NK-92 treated with Interleukin-12 subunit alpha and Interleukin-12 subunit beta, amount 100 ng/mL, for 24 hours (cell line): ENCODE measurements around the gene ZNF423.

ENCODE experiments used
- DNase-seq: peaks from one replicate; lab custom pipeline; 2025; lab: John Stamatoyannopoulos, UW

The ZNF423 gene

DNA sequence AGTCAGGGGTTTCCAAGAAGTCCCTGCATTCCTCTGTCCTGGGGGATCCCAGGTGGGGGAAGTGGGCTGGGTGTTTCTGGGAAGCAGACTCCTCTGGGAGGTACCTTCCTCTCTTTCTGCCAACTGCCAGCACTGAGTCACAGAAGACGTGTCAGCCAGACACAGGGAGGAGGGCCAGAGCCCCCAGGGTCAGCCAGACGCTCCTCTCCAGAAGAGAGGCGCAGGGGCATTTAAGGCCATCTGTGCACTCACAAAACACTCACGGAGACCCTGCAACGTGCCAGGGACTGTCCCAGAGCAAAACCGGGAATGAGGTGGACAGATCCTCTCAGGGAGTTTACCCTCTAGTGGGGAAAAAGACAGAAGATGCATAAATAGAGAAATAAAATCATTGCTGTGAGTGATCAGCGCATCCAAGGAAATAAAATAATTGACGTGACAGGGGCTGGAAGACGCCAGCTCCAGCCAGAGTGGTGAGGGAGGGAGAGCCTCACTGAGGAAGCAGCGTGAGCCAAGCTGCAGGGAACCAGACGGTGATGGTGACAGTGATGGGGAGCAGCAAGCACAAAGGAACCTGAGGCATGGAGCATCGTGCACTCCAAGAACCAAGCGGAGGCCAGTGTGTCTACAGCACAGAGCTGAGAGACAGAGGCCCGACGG, 105.4 kb downstream of the ZNF423 start:
- no peak for DNase-seq

DNA sequence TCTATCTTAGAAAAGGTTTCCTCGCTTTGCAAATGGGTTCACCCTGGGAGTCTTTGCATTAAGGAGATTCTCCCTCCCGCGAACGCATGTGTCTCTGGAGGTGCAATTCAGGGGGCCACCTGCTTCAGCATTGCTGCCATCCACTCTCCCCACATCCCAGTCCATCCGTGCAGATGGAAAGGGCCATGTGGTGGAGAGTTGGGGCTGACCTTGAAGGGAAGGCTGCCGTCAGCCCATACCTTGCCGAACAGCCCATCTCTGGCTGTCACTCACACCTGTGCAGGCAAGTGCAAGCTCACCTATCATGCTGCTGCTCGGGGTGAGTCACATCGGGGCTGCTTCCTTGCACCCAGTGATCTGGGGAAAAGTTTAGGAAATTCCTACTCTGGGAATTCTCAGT, 106.1 kb downstream of the ZNF423 start:
- DNase-seq, result no peak

DNA sequence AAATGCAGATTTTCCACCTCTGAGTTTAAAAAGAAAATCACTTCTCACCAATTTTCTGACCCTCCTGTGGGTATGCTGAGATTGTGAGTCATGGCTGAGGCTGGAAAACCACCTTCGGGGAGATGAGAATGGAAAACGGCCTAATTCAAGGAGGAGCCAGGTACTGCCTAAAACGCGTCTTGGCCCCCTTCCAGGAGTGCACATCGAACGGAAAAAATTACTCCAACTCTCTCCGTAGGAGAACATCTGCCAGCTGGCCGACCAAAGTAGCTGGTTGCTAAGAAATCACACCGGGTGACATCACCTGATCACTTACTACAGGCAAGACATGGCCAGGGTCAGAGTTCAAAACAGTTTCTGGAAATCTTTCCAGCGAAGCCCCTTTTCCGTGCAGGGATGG, 107.6 kb downstream of the ZNF423 start:
- DNase-seq, result no peak

DNA sequence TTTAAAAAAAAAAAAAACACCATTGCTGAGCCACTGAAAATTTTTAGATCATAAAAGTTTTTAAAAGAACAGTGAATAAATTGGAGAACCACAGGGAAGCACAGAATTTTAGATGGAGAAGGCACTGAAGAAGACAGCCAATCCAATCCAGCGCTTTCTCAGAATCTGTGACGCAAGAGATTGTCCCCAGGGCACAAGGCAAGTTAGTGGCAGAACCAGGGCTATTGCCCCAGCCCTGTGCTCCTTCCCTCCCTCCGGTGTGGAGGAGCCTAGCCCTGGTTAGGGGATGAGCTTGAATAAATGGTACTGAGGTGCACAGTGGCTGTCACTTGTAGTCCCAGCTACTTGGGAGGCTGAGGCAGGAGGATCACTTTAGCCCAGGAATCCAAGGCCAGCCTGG, 108.3 kb downstream of the ZNF423 start:
- no peak for DNase-seq

DNA sequence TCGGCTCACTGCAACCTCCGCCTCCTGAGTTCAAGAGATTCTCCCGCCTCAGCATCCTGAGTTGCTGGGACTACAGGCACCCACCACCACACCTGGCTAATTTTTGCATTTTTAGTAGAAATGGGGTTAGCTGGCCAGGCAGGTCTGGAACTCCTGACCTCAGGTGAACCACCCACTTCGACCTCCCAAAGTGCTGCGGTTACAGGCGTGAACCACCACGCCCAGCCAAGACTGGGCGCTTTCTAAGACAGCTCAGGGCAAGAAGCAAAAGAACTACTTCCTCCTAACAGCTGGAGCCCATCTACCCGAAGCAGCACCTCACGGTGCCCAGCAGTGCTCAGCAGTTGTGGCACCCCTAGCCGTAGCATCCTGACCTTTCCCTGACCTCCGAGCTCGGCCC, 109.4 kb downstream of the ZNF423 start:
- DNase-seq, result no peak

DNA sequence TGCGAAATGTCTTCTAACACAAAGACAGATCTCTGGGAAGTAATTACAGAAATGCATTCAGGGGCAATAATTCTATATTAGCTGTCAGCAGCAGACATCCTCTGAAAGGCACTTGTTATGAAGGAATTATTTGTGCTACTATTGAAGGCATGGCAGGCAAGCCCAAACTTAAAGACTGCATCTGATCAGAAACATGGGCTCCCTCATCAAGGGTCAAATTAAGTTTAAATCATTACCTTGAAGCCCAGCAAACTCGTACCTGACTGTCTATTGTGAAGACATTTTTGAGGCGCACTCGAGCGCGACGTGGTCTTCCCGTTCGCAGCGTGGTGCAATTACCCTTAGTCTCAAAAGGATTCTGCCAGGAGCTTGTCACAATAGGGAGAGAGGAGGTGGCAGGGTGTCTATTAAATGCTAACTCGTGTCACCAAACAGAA, 110.6 kb downstream of the ZNF423 start:
- DNase-seq, result no peak

DNA sequence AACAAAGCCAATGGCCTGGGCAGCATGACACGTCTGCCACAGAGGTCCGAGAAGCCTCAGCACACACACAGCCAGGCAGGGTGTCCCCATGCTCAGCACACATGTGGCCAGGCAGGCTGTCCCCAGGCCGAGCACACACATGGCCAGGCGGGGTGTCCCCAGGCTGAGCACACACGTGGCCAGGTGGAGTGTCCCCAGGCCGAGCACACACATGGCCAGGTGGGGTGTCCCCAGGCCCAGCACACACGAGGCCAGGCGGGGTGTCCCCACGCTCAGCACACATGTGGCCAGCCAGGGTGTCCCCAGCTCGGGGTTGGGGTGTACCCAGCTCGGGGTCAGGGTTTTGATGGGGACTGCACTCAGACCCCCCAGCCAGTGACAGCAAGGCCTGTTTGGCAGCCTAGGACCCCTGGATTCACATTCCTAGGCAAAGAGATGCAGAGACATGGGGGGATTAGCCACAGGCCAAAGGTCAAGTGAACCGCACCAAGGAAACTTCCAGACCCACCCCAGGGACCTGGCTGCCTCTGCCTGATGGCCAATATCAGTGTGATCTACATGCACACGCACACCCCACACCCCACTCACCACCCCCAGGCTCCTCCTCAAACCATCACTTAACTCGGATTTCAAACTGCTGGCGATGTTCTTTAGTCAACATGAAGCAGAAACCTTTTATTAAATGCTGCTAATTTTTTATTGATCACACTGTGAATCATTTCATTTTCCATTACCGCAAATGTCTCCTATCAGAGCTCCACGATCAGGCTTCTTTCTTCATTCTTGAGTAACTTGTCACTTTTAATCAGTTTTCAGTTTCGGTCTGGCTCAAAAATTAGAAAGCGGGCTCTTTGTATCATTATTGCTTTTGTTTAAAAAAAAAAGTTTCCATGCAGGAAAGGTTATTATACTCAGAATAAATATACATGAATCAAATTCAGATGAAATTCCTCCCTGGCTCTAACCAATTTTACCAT, 111.4 kb downstream of the ZNF423 start:
- DNase-seq, result no peak

DNA sequence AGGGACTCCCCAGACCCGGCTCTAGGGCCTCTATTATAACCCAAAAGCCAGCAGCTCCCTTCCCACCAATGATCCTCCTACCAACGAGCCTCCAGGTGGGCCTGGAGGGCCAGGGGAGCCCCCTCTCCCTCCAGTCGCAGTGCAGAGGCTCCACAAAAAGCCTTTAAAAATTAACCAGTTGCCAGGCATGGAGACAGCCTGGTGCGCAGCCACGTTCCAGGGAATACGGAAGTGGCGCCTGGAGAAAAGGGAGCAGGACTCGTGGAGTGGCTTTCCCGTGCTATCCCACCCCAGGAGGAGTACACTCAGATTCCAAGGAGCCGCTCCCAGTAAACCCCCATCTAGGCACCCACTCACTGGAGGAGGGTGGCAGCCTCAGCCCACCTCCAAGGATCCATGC, 112.3 kb downstream of the ZNF423 start:
- DNase-seq, result no peak

DNA sequence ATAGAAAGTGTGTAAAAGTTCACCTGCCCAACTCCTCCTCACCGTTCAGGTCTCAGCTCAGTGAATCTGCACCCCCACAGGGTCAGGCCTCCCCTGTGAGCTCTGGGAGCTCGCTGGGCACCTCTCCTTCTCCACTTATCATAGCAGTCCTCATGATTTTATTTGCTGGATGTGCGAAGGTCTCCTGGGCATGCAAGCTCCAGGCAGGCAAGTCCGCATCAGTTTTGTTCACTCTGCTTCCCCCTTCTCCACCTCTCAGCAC, 112.8 kb downstream of the ZNF423 start:
- DNase-seq, result no peak

DNA sequence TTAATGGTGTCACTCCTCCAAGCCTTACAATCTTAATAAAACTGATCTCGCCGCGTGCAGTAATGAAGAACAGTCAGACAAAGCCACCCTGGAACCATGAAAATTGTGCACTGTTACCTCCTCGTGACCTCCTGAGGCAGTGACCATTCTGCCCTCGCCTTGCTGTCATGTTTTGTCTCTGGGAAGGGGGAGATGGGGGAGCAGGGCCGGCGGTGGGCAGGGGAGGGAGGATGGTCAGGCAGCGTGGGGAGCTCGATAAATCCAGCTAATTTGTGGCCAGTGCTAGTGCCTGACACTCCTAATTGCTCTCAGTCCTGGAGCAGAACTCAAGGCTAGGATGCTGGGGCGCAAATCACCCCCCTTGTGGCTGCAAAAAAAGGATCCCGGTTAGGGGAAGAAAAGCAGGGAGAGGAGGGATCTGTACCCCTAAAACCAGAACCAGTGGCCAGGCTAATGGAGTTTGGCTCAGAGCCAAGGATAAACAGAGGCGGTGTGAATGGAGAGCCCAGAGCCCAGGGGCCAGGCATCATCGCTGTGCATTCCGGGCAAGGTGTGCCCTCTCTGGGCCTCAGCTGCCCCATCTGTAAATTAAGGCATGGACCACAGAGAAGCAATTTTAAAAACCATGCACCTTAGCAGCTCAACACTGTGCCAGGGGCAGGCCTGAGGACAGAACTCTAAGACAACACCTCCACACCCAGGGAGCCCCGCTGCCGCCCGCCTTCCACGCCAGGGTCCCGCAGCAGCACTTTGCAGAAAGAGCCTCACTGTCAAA, 113.3 kb downstream of the ZNF423 start:
- no peak for DNase-seq

DNA sequence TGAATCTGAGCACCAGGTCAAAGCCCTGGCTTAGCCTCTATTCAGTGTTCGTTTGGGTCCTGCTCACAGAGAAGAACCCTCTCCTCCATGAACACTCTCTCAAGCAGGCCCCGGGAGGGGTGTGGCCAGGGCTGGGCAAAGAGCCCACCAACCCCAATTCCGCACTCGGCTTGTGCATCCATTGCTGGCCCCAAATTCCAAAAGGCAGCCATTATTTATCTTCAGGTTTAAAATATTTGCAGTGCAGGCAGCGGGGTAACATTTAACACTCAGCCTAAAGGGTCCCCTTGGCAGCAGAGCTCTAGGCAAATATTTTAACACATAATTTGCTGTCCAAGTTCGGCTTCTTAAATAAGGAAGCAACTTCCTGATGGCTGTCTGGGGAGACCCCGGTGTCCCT, 115.7 kb downstream of the ZNF423 start:
- DNase-seq, result no peak

DNA sequence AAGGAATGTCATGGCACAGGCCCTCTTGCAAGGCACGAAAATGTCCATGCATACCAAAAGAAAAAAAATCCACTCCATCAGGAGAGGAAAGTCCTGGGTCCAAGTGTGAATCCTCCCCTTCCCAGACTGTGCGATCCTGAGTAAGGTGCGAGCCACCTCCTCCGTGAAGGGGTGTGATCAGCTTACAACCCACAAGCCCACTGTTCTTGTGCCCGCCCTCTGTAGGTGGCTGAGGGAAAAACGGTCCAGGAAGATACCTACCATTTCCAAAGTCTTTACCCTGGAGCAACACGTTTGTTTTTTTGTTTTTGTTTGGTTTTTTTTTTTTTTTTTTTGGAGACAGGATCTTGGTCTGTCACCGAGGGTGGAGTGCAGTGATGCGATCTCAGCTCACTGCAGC, 116.5 kb downstream of the ZNF423 start:
- DNase-seq, result no peak

DNA sequence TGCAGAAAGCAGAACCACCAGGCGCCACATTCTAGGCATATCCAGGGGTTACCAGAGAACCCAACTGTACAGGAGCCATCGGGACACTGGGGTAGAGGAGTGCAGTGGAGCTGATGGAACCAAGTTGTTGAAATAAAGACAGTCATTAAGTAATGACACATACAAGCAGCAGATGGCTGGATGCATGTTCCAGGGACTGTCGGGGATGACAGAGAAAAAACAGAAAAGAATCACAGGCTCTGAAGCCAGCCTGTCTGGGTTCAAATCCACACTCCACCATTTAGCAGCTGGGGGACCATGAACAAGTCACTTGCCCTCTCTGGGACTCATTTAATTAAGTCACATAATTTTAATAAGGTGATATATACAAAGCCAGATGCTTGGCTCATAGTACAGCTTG, 117.1 kb downstream of the ZNF423 start:
- no peak for DNase-seq

DNA sequence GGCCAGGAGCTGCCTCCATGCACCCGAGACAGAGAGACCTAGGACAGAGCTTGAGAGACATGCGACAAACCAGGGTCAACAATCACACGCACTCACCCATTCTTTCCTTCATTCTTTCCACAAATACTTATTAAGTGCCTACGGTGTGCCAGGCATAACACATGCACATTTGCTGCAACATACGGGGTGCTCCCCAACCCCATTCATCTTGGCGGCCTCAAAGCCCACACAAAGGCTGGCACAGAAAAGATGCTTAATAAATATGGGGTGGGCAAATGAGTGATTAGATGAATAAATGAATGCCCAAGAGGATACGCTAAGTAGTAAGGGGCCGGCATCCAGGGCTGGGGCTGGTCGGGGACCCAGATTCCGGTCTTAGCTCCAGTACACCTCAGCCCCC, 117.9 kb downstream of the ZNF423 start:
- no peak for DNase-seq

DNA sequence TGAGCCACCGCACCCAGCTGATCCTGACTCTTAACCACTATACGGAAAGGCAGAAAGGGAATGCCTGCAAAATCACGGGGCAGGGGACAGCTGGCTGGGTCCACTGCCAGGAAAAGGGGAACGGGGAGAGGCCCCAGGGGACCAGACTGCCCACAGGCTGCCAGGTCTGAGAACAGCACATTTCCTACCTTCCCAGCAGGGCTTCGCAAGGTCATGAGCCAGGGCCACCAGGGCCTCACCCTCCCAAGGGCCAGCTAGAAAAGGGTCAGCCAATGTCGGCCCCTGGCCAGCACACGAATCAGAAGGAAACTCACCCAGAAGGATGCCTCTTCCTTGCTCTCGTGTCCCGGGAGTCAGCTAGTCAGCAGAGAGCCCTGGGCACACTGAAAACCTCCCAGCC, 118.4 kb downstream of the ZNF423 start:
- DNase-seq, result no peak

DNA sequence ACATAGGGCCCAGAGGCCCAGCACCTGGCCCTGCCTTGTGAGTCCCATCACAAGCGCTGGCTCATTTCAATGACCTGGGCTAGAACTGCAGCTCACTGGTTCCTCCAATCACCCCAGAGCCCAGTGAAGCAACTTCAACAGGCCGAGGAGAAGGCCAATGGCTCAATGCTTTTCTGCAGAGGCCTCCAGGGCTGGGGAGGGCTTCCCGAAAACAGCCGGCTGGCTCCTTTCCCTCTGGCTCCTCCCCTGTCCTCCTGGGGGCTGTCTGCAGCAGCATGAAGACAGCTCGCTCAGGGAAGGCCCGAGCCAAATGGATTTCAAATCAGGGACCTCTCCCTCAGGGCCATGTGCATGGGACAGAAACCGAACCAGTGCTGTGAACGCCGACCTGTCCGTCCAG, 121.6 kb downstream of the ZNF423 start:
- no peak for DNase-seq

DNA sequence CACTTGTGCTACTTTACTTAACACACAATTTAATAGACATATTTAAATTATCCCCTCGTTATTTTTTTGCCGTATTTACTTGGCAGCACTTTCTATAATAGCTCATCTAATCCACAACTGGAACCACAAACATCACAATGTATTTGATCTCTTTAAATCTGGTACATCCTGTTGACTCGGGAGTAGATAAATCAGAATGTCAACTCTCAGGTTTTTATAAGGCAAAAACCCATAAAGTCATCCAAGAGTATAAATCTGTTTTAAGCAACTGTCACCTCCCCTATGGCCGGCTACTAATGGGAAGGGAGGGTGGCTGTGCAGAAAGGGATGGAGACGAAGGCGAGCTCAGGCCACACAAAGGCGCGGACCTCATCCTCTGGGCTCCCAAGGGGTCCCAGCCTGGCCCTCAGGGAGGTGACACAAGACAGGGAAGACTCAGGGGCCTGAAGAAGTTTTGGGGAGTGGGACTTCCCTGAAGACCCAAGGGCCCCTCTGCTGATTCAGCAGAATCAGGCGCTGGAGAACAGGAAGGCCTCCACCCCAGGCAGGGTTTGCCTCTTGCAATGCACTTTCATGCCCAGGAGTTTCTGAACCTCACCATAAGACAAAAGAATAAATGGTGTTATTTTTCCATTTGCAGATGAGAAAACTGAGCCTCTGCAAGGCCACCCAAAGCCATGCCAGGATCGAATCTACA, 122.5 kb downstream of the ZNF423 start:
- no peak for DNase-seq

DNA sequence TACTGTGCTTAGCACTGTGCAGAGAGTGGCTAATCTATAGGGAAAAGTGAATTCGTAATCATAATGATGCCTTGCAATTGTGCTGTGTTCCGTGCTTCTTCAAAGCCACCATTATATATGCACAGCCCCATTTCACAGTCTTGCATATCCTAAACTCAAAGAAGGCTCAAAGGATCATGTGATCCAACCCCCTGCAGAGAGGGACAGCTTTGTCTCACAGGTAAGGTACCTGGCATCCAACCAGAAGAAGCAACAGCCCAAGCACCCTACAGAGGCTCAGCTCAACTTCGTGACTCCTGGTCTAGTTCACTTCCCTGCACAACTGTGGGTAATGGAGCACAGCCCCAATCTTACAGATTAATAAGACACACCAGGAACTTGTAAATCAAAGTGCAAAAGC, 124.0 kb downstream of the ZNF423 start:
- no peak for DNase-seq

DNA sequence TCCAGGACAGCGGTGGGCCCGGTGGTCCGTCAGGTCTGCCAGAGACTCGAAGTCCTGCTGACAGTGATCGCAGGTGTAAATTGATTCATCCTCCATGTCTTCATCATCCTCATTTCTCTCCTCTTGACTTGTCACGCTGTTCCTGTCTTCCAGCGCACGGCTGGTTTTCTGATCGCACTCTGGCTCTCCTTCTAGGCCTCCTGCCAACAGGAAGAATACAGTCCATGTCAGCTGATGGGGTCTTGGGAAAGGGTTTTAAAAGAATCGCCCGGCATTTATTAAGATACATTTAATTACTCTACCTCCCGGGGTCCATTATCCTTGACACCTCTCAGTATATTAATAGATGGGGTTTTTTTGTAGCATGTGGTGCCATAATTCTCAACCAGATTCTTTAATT, 125.1 kb downstream of the ZNF423 start:
- no peak for DNase-seq

DNA sequence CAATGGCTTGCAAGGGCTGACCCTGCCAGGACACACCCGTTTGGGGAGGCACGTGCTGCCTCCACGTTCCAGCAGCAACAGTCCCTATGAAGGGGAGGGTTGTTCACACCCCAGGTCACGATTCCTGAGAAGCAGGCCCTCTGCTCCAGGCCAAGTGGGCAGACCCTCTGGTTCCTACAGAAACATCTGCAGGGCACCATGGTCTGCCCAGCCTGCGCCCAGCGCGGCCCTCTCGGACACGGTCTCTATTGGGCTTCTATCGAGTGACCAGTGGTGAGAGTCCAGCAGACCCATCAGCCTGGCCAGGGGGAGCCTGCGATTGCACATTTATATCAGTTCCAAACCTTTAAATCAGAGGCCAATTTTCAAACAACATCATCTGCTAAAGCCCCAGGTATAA, 128.3 kb downstream of the ZNF423 start:
- no peak for DNase-seq

DNA sequence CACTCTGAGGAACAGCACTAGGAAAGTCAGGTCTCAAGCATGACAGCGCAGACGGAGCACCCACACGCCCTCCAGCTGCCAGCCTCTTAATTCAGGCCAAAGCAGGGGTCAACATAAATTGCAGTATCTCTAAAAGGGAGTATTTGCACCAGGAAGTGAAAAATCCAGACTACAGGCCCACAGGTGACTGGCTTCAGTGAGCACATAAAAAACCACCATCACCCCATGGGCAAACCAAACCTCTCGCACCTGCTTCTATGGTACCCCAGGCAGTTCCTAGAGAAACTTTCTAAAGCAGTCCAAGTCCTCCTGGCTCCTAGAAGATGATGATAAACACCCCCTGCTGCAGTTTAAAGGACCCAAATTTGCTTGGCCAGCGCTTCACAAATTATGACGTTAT, 129.8 kb downstream of the ZNF423 start:
- no peak for DNase-seq

DNA sequence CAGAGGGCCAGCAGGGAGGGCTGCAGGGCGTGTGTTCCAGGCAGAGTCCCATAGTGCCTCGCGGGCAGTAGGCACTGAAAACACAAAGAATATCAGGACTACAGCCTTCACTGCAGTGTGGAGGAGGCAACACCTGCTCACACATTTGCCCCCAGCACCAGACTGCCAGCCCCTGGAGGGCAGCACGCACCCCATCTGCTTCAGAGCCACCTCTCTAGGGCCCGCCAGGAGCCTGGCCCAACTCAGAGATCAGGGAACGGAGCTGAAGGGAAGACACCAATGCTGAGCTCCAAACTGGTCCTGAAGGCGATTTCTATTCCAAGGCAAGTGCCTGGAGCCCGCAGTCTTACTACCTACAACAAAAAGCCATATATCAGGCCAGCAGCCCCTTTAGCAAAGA, 130.3 kb downstream of the ZNF423 start:
- DNase-seq, result no peak
